Stimulated activated CD8-positive, alpha-beta memory T cell treated with anti-CD3 and anti-CD28 coated beads, Interleukin-4, amount 100 ng/mL, for 4 hours (primary cell): Measurements from ENCODE around the gene PFKFB1.

Source experiments
- DNase-seq, 2 donors: peaks; one replicate each; pipeline ENCODE4 v3.0.0-alpha.2; 2020; ENCODE audit warnings: low read depth in 2 of 2, low spot score in 1 of 2

The PFKFB1 gene

DNA sequence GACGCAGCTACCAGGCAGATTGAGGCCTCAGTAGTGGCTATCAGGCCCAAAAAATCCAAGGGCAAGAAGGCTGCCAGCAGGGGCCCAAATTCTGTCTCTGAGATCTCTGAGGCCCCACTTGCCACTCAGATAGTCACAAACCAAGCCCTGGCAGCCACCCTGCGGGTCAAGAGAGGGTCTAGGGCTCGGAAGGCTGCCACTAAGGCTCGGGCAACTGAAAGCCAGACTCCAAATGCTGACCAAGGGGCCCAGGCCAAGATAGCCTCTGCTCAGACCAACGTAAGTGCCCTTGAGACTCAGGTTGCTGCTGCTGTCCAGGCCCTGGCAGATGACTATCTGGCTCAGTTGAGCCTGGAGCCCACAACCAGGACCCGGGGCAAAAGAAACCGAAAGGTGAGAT is 70.6 kb downstream of the PFKFB1 start:
- DNase-seq = no peak

- DNase-seq = no peak
Measured at GRCh38 chrX:54922547-54922946, 71.4 kb downstream of the PFKFB1 start.

DNA sequence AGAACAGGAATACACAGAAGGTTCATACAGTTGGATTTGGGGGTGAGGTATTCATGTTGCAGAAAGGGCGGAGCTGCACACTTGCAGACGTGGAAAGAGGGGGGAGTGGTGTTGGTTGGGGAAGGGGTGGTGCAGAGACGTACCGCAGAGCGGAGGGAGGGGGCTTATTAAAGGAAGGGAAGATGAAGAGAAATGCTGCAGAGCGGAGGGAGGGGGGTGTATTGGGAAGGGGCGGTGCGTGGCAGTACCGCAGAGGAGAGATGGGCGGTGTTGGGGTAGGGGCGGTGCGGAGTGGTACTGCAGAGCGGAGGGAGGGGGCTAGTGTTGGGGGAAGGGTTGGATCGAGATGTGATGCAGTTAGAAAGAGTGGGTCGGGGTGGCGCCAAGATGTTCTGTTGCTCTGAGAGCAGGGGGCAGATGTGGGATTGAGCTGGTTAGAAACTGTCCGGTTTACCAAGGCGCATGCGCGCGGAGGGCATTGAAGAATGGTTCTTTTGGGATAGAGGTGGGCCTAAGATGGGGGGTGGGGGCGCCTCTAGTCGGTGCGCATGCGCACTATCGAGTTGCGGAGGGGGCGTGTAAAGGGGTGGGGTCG is 72.5 kb downstream of the PFKFB1 start:
- DNase-seq = peak in 1 of 2 donors; percentile 4

DNA sequence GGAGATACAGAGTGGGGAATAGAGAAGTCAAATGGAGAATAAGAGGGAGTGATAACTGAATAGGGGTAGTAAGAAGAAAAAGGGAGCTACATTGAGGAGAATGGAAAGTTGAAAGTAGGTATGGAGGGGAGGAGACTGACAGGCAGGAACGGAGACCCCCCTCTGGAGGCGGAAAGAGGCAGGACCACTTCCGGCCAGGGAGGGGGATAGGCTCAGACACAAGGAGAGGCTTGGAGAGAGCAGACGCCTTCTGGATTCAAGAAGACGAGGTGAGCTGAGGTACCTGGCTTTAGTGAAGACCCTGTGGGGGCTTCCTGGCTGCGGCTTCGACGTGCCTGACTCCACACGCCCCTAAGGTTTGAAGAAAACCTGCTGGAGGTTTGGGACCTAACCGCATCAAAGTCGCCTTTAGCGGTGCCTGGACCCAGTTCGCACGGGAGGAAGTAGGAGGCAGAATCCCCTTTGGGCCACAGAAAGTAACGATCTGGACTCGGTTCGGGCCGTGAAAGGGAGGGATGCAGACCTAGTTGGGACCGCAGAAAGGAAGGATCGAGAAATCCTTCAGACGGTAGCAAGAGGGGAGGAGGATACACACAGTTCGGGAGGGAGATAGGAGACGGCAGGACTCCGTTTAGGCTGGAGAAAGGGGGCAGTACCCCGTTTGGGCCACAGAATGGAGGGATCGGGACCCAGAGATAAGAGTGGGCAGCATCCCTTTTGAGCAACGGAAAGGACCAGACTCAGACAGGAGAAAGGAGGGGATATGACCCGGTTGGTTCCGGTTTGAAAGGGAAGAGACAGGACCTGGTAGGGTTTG is 73.2 kb downstream of the PFKFB1 start, which contains the start of gene TRO:
Gene TRO, plus strand, starts transcription at position 215 of the 817 bp plus-strand sequence. CDS start 1,423 bp downstream, outside the sequence.
- no peak for DNase-seq

- DNase-seq = no peak
Measured at GRCh38 chrX:54909941-54910340, 84.0 kb downstream of the PFKFB1 start.

- no peak for DNase-seq
Measured at GRCh38 chrX:54894159-54894558, 99.8 kb downstream of the PFKFB1 start.

GRCh38 chrX:54891573-54891972 is 102.4 kb downstream of the PFKFB1 start:
- DNase-seq = no peak

DNA sequence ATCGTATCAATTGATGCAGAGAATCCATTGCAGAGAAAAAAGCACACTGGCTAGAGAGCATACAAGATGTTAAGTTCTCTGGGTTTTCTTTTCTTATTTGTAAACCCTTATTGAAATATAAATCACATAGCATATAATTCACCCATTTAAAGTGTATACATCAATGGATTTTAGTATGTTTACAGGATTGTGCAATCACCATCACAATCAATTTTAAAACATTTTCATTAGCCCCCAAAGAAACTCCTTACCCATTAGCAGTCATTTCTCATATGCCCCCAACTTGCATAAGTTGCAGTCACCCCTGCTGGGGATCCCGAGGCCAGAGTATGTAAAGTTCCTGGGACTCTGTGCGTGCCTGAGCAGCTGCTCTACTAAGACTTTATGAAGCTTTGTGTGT is 108.2 kb downstream of the PFKFB1 start:
- no peak for DNase-seq
